Measurements from ENCODE around the gene DMBX1.
A peak's percentile ranks its signal among the peaks of the same experiment; 100 is the strongest.

DMBX1 gene

DNA sequence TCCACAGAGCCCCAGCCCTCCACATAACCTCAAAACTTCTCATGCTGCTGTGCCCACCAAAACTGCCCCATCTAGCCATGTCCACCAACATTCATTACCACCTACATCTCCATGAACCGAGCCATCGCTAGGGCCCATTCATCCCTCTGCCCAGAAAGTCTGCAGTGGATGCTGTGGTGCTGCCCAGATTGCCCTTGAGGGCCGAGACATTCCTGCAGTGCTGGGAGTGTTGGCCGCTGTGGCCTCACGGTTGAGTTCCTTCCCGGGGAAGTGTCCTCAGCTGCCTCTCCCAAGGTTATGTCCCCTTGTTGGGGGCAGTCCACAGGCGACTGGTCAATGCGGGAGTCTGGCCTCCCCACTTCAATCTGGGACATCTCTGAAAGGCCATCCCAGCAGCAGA, 30.3 kb upstream of the DMBX1 start:
- no peak for DNase-seq (ENCODE audit: low spot score)

DNA sequence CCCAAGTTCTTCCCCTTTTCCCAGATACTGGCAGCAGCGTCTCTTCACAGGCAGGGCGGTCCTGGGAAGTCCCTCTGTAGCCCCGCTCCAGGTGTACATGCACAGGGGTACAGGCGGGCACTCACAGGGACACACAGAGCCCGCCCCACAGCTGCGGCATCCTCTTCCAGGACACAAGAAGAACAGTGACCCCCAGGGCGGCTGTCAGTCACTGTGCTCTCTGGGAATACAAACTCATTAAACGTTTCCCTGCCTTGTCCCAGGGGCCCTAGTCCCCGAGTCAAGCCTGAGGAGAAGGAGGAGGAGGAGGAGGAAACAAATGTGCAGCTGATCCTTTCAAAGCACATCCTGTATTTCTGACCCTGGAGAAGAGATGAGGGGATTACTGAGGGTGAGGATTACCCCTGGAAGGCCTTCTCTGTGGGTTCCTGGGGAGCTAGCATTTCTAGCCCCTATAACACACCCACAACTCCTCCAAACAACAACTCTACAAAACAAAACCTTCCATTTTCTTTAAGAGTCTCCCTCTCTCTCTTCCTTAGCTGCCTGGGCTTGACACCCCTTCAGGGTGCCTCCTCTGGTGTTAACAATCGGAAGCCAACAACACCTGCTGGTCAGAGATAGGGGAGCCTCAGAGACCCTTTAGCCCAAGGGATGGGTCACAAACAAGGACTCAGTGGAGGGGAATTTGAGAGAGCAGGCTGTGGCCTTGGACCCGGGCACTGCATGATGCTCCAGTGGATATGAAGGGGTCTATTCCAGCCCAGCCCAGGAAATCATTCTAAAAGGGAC, 28.4 kb upstream of the DMBX1 start:
- no peak for DNase-seq (ENCODE audit: low spot score)

DNA sequence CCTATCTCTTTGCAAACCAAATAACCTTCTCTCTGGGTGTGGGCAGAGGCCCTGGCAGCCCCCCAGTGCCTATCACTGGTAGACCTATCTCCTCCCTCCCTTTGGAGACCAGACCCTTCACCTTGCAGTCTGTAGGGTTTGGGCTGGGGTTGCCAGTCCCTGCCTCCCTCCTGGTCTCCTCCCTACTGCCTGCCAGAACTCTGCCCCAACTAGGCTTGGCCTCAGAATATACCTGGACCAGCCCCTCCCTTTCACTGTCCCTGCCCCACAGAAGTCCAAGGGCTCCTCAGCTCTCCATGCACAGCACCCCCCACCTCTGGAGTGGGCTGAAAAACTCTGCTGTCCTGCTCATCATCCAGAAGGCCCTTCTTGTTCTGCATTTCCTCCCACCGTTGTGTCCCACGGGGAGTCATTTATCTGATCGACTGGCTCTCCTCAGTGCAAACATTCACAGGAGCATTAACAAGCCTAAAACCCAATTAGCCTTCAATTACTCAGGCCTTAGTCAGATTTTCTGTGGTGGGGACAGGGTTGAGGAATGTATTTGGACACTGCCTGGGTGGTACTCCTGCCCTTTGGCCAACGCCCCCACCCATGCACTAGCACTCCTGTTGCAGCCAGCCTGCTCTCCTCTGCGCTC, 27.7 kb upstream of the DMBX1 start:
- DNase-seq (ENCODE audit: low spot score), result no peak

DNA sequence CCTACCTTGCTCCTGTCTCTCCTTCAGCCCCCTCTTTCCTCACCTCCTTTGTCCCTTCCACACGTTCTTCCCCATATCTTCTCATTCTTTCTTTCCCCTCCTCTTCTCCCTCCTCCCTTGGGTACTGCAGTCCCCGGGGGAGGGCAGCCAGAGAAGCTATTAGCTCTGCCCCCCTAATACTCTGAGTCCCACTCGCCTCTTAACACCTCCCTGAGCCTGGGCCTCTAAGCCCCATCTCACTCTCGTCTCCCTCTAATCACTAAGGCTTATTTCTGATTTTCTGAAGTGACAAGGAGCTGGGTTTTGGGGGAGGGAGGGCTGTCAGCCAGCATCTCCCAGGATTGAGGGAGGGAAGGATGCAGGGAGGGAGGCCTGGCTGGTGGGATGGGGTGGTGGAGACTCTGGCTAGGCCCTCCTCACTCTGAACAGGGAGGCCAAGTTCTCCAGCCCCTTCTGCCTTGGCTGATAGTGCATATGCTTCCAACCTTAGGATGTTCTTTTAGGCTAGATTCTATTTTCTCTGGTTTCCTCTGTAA, 25.6 kb upstream of the DMBX1 start:
- no peak for DNase-seq (ENCODE audit: low spot score)

- DNase-seq (ENCODE audit: low spot score), result no peak
These were observed 24.7 kb upstream of the DMBX1 start for GRCh38 chr1:46464915-46465314.

- no peak for DNase-seq (ENCODE audit: low spot score)
These were observed 23.6 kb upstream of the DMBX1 start for GRCh38 chr1:46465981-46466476.

DNA sequence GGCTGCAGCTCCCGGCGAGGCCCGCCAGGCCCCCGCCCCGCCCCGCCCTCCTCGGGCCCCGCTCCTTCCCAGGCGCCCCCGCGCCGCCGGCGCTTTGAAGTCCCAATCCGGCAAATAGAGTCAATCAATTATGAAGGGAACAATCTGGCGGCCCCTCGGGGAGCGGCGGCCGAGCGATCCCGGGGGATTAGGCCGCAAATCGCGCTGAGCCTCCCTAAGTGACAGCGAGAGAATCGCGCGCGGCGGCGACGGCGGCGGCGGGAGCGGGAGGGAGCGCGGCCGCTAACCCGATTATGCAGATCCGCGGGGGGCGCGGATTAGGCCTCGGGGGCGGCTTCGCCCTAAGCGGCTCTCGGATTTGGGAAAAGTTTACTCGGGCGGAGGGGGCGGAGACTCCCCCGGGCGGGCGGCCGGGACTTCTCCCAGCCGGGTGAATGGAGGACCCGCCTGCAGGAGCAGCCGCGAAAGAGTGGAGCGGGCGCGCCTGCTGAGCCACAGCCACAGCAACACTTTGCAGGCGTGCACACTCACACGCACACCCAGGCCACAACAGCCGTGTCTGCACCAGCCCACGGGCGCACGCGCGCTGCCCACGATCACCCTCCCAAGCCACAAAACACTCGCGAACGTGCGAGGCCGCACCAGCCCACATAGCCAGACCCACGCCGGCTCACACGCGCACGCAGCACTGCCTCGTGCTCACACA, 23.0 kb upstream of the DMBX1 start:
- DNase-seq (ENCODE audit: low spot score), result peak; percentile 53

GRCh38 chr1:46467183-46467504, 22.5 kb upstream of the DMBX1 start:
- DNase-seq (ENCODE audit: low spot score), result no peak

GRCh38 chr1:46469881-46470280, 19.8 kb upstream of the DMBX1 start:
- no peak for DNase-seq (ENCODE audit: low spot score)

DNA sequence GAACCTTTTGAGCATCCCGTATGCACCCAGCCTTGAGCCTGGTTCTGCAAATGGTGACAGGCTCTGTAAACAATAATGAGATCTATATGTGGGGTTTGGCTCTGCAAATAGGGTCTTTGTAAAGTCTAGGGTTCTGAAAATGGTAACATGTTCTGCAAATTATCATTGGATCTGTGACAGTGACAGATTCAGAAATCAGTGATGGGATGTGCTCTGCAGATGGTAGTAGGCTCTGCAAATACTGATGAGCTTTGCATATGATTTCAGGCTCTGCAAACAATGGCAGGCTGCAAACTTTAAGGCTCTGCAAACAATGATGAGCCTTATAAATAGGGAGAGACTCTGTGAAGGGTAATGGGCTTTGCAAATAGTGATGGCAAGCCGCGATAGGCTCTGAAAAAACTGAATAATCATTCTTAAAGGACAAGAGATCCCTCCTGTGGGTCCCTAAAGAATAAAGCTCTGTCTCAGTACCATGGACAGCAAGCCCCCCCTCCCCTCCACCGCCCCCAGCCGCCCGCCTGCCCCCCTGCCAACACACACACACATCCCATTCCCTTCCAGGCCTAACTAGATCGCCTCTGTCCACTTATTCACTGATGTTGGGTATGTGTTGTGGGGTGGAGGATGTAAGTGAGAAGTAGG, 17.7 kb upstream of the DMBX1 start:
- no peak for DNase-seq (ENCODE audit: low spot score)

DNA sequence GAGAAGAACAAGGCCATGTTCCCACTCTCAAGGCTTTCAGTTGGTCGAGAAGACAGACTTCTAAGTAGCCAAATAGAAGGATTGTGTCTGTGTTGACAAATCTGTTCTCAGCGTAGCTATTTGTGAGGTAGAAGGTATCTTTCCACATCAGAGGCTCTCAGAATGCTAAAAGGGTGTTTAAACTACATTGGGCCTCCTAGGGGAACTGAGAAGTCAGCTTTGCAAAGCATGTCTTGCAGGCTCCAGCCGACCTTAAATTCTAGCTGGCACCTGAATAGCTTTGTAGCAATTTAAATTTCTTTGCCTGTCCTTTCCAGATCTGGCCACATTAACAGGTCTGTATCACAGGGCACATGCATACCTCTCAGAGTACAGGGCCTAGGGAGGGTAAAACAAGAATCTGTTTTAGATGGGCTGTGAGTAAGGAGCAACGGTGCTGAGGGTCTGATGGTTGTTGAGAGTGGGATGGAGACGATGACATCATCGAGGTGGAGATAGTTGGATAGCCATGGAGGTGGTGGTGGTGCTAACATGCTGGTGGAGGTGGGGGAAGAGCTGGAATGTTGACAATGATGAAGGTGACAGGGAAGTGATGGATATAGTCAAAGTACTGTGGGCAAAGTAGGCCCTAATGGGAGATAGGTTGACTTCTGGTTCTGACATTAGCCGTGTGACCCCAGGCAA, 17.0 kb upstream of the DMBX1 start:
- no peak for DNase-seq (ENCODE audit: low spot score)

- no peak for DNase-seq (ENCODE audit: low spot score)
These were observed 15.6 kb upstream of the DMBX1 start for GRCh38 chr1:46473991-46474390.

- DNase-seq (ENCODE audit: low spot score), result no peak
These were observed 15.1 kb upstream of the DMBX1 start for GRCh38 chr1:46474570-46474969.

GRCh38 chr1:46476673-46477072, 13.0 kb upstream of the DMBX1 start:
- DNase-seq (ENCODE audit: low spot score), result no peak

- DNase-seq (ENCODE audit: low spot score), result peak; percentile 90
These were observed 12.3 kb upstream of the DMBX1 start for GRCh38 chr1:46477153-46477929.

DNA sequence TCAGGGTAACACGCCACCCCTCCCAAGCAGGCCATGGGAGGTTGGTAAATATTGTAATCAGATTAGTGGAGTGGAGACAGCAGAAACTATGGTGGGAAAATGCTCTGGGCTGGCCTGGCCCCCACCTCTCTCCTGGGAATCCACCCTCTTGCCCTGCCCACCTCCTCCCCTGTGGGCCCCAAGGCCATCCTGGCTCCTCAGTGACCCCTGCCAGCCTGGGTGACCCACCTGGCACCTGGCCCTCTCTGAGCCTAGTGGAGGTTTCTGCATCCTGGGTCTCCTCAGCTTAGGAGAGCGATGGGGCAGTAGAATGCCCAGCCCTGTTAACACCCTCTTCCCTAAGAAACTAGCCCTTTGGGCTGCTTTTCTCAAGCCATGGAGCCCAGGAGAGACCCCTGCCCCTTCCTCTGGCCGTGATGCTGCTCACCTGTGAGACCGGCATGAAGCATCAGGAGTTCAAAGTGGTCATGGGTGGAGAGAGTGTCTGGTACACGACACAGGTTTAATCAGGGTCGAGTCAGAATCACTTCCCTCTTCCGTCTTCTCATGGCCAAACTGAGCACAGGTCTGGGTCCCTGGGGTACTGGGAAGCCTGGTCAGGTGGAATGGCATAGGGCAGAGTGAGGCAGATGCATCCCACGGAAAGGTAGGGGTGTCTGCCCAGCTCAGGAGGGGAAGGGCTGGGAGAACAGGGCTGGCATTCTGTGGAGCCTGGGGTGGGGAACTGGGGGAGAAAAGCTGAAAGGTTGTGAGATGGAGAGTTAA, 10.7 kb upstream of the DMBX1 start:
- no peak for DNase-seq (ENCODE audit: low spot score)

DNA sequence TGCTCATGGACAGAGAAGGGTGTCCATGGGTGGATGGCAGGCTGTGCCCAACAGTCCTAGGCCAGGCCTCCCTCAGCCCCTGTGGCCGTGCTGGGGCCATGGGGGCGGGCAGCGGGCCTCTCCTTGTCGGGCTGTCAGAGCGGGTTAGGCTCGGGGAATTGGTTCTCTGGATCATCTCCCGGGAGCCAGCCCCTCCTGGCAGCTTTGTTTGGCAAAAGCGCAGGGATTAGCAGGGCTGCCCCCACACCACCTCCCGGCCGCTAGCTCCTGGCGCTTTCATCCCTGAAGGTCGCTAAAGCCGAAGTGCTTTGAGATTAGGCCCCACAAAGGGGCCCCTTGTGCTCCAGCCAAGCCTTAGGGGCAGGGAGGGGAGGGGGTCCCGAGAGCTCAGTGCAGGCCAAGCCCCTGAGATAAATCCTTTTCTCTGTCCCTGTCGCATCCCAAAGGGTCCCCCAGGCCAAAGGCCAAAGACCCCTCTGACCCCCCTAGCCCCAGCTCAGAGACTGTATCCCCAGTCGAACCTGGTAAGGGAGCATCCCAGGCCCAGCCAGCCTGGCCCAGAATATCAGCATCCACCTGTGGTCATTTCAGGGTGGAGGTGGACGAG, 9.8 kb upstream of the DMBX1 start:
- DNase-seq (ENCODE audit: low spot score), result no peak

DNA sequence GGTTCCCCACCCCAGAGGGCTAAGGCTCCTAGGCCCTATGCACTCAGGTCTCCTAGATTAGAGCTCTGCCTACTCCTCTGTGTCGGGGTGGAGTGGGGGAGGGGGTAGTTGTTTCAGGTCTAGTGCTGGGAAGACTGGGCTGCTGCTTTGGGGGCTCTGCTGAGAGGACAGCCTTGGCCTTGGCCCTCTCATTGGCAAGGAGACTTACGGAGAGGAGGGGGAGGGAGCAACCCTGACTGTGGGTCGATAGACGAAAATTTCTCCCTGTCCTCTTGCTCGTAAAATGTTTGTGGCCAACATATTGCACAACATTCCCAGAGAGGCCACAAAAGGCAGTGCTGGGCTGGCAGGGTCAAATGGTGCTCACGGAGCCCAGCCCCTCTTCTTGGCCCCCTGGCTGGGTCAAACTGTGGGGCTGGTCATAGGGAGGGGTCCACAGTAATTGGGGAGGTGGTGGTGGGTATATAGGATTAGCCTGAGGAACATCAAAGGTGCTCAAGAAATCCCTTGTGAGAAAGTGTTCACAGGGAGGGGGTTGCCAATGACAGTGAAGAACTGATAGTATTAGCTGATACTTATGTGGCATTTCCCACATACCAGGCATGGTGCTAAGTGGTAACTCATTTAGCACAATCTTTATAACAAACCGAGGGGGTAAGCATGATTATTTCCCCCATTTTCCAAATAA, 8.5 kb upstream of the DMBX1 start:
- DNase-seq (ENCODE audit: low spot score), result no peak

DNA sequence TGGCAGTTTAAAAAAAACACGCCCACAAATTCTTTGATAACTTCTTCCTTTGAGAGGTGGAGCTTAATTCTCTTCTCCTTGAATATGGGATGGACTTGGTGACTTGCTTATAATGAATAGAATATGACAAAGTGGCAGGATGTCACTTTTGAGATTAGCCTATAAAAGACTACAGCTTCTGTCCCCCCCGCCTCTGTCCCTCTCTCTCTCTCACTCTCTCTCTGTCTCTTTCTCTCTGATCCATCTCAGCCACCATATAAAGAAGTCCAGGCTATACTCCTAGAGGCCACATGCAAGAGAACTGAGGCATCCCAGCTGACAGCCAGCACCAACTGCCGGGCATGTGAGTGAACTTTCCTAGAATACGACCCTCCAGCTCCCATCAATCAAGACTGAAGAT, 7.7 kb upstream of the DMBX1 start:
- no peak for DNase-seq (ENCODE audit: low spot score)
